ENCODE data around the gene GREM1.

DNA sequence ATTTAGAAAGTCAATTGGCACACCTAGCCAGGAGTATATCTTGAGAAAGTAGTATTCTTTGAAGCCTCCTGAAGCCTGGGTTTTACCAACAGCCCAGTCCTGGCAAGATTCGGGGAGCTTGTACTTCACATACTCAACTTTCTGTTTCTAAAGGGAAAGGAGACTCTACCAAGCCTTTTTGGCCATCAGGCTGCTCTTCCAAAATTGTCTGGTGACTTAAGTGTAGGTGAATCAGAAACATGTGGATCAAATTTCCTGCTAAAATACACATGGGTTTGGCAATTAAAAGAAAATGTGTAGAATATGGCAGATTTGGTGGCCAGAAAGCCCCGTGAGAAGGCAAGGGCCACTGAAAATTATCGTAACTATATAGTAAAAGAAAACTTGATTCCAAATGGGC lies 15.9 kb upstream of the GREM1 start:
- TF ChIP-seq CTCF (IDR thresholded peaks at IDR 0.05; ENCODE audit: low read length) (no peak), EZH2 (IDR thresholded peaks at IDR 0.05; ENCODE audit: borderline replicate concordance, low read length) (no peak)
